ENCODE data around the gene WWC1.

Gene WWC1

DNA sequence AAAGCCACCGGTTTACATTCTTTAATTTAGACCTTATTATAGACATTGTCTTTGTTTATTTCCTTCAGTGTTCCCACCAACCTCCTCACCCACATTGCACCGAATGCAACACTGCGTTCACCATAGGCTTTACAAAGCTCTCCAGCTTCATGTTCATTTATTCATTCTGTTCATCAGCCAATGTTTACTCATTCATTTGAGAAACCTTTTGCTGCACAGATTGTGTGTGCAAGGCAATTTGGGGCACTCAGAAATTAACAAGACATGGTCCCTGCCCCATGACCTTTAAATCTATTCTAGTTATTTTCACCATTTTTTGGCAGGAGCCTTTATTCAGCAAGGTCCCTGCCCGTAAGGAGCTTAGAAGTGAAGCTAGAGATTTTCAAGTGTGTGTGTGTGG lies 124.0 kb downstream of the WWC1 start:
- in situ Hi-C loops (cut with MboI; ENCODE audit: low sequenced_read_pairs): no loop called here
- H3K4me1 ChIP-seq: no peaks in the 10 kb centered on the region
- H3K27me3 ChIP-seq (ENCODE audit: low read depth): no peaks in the 10 kb centered on the region
- no peak for DNase-seq (ENCODE audit: low spot score in 2 of 2)
- H3K4me3 ChIP-seq: no peak overlapping the region
- H3K9me3 ChIP-seq: no peaks in the 10 kb centered on the region
- peaks cover 11% of the 10 kb centered on the region for H3K36me3 ChIP-seq (replicated peaks)

DNA sequence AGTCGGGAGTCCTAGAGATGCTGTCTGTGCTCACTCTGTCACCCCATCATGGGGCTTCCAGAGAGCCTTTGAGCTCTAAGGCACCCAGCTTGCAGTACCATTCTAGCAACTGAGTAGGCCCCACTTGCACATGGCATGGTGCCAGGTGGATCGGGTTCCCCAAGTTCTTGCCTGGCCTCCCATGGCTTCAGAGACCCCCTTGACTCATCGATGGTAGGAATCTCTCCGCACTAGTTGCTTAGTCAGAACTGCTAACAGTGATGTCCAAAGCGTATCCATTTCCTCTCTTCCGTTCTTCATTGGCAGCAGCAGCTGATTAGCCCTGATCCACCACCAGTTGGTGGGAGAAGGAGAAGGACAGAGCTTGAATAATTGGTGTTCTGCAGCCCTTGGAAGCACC lies 124.5 kb downstream of the WWC1 start:
- no peaks in the 10 kb centered on the region for H3K4me1 ChIP-seq
- no peaks in the 10 kb centered on the region for H3K27me3 ChIP-seq (ENCODE audit: low read depth)
- H3K9me3 ChIP-seq: no peaks in the 10 kb centered on the region
- no peak overlapping the region for H3K4me3 ChIP-seq
- no peak for DNase-seq (ENCODE audit: low spot score in 2 of 2)
- peaks cover 9% of the 10 kb centered on the region for H3K36me3 ChIP-seq (replicated peaks)
- in situ Hi-C loops (cut with MboI; ENCODE audit: low sequenced_read_pairs): no loop called here

DNA sequence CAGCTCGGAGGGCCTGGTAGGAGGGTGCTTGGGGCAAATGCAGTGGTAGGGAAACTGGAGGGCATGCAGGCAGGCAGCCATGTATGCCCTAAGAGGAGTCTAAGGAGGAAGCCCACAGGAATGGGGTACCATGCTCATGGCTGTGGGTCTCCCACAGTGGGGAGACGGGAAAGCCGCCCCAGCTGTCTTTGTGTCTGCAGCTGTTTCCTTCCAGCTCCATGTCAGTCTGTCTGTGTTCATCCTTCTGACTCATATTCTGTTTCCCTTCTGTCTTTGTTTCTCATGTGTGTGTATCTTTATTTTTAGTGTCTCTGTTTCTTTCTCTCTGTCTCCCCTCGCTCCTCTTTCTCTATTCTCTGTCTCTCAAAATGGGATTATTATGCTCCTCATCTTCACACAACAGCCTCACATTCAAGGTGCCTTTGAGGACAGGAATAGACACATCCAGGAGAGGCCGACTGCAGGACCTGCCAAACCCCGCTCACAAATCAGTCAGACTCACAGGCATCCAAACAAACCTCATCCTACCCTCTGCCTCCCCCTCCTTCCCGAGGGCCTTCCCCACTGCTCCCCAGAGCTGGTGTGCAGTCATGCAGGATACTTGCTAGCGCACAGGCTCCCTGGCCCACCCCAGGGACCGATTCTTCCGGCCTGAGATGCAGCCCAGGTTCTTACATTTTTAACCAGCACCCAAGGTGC lies 126.4 kb downstream of the WWC1 start:
- Histone ChIP-seq H3K4me3 (no peak overlapping the region), H3K4me1 (no peaks in the 10 kb centered on the region), H3K9me3 (no peaks in the 10 kb centered on the region), H3K27me3 (ENCODE audit: low read depth) (no peaks in the 10 kb centered on the region), H3K36me3 (replicated peaks) (peaks cover 7% of the 10 kb centered on the region)
- DNase-seq (ENCODE audit: low spot score in 2 of 2): no peak
- in situ Hi-C loops (cut with MboI; ENCODE audit: low sequenced_read_pairs): no loop called here

DNA sequence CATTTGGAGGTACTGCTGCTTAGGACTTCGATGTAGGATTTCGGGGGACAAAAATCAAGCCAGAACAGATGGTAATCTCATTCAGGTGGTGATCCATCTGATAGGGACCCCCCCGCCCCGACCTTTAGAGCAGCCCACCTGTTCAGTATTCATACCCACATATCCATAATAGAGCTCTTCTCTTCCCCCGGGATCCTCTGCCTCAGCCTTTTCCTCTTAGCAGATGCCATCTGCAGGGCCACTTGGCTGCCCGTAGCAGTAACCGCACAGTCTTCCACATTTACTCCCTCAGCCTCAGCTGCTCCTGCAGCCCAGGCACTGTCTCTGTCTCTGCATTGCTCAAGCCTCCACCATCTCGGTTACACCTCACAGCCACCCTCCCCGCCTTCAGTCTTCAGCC lies 129.0 kb downstream of the WWC1 start:
- Histone ChIP-seq H3K4me1 (no peaks in the 10 kb centered on the region), H3K4me3 (no peak overlapping the region), H3K9me3 (no peaks in the 10 kb centered on the region), H3K27me3 (ENCODE audit: low read depth) (no peaks in the 10 kb centered on the region), H3K36me3 (replicated peaks) (no peaks in the 10 kb centered on the region)
- DNase-seq (ENCODE audit: low spot score in 2 of 2): no peak
- in situ Hi-C loops (cut with MboI; ENCODE audit: low sequenced_read_pairs): no loop called here

DNA sequence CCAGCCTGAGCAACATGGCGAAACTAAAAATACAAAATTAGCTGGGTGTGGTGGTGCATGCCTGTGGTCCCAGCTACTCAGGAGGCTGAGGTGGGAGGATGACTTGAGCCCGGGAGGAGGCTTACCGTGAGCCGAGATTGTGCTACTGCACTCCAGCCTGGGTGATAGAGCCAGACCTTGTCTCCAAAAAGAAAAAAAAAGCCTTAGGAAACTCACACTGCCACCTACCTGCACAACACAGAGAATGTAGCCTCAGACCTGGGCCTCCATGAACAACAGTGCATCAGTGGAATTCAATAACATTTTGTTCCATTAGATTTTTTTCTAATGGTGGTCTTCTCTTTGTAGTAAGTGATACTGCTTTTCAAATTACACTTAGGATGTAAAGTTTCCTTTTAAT lies 131.0 kb downstream of the WWC1 start:
- no peak for DNase-seq (ENCODE audit: low spot score in 2 of 2)
- no peaks in the 10 kb centered on the region for H3K36me3 ChIP-seq (replicated peaks)
- H3K4me3 ChIP-seq: no peak overlapping the region
- H3K4me1 ChIP-seq: no peaks in the 10 kb centered on the region; the same call in 1 of the 2 replicates
- H3K27me3 ChIP-seq (ENCODE audit: low read depth): no peaks in the 10 kb centered on the region
- H3K9me3 ChIP-seq: no peaks in the 10 kb centered on the region
- in situ Hi-C loops (cut with MboI; ENCODE audit: low sequenced_read_pairs): no loop called here

DNA sequence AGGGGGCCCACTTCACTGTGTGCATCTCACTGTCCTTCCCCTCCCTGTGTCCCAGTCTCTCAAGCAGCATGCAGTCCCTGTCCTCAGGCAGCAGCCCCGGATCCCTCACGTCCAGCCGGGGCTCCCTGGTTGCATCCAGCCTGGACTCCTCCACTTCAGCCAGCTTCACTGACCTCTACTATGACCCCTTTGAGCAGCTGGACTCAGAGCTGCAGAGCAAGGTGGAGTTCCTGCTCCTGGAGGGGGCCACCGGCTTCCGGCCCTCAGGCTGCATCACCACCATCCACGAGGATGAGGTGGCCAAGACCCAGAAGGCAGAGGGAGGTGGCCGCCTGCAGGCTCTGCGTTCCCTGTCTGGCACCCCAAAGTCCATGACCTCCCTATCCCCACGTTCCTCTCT lies 132.0 kb downstream of the WWC1 start:
- Histone ChIP-seq H3K4me3 (no peak overlapping the region), H3K27me3 (ENCODE audit: low read depth) (no peaks in the 10 kb centered on the region), H3K36me3 (replicated peaks) (no peaks in the 10 kb centered on the region; the same call in 1 of the 2 replicates), H3K4me1 (no peaks in the 10 kb centered on the region; the same call in 1 of the 2 replicates), H3K9me3 (no peaks in the 10 kb centered on the region)
- no peak for DNase-seq (ENCODE audit: low spot score in 2 of 2)
- in situ Hi-C loops (cut with MboI; ENCODE audit: low sequenced_read_pairs): no loop called here

DNA sequence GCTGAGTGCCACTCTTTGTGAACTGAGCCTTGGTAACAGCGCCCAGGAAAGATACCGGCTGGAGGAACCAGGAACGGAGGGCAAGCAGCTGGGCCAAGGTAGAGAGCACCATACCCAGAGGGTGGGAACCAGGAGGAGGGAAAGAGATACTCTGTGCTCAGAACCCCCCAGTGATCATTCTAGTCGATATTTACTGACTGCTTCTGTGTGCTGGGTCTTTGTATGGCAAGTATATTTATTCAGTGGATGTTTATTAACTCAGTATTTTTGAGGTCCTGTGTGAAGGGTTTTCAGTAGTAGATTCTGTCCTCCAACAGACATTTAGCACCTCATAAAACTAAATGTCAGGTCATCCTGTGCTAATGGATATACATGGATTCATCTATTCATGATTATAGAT lies 132.5 kb downstream of the WWC1 start:
- DNase-seq (ENCODE audit: low spot score in 2 of 2): no peak
- no peaks in the 10 kb centered on the region for H3K9me3 ChIP-seq
- no peak overlapping the region for H3K4me3 ChIP-seq
- in situ Hi-C loops (cut with MboI; ENCODE audit: low sequenced_read_pairs): no loop called here
- H3K27me3 ChIP-seq (ENCODE audit: low read depth): no peaks in the 10 kb centered on the region
- H3K4me1 ChIP-seq: no peaks in the 10 kb centered on the region; the same call in 1 of the 2 replicates
- peaks cover 4% of the 10 kb centered on the region; the same call in 1 of the 2 replicates for H3K36me3 ChIP-seq (replicated peaks)

DNA sequence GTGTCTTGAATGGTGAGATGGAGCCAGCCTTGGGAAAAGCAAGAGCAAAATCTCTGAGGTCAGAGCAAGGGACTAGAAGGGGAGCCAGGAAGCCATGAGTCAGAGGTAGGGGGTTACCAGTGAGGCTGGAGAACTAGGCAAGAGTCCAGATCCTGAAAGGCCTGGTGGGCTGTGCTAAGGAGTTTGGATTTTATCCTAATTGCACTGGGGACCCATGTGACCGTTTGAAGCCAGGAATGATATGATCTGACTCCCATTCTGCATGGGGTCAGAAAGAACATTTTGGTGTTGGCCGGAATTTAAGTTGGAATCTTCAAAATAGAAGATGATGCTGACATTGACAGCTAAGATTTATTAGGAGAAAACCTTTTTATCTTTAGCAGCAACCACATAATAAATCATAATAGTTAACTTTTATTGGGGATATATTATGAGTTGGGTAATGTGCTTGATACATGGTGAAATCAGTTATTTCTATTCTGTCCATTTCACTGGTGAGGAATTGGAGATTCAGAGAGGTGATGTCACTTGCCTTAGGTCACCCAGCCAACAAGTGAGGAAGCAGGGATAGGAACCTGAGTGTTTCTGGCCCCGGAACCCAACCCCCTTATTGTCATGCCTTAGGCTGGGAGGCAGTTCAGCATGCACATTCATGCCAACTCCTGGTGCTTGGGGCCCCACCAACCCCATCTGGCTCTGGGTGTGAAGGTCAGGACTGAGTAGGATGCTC lies 133.3 kb downstream of the WWC1 start:
- in situ Hi-C loops (cut with MboI; ENCODE audit: low sequenced_read_pairs): no loop called here
- Histone ChIP-seq H3K4me3 (no peak overlapping the region), H3K4me1 (no peaks in the 10 kb centered on the region; the same call in 1 of the 2 replicates), H3K27me3 (ENCODE audit: low read depth) (no peaks in the 10 kb centered on the region), H3K9me3 (no peaks in the 10 kb centered on the region), H3K36me3 (replicated peaks) (peaks cover 5% of the 10 kb centered on the region; the same call in 1 of the 2 replicates)
- DNase-seq (ENCODE audit: low spot score in 2 of 2): no peak

DNA sequence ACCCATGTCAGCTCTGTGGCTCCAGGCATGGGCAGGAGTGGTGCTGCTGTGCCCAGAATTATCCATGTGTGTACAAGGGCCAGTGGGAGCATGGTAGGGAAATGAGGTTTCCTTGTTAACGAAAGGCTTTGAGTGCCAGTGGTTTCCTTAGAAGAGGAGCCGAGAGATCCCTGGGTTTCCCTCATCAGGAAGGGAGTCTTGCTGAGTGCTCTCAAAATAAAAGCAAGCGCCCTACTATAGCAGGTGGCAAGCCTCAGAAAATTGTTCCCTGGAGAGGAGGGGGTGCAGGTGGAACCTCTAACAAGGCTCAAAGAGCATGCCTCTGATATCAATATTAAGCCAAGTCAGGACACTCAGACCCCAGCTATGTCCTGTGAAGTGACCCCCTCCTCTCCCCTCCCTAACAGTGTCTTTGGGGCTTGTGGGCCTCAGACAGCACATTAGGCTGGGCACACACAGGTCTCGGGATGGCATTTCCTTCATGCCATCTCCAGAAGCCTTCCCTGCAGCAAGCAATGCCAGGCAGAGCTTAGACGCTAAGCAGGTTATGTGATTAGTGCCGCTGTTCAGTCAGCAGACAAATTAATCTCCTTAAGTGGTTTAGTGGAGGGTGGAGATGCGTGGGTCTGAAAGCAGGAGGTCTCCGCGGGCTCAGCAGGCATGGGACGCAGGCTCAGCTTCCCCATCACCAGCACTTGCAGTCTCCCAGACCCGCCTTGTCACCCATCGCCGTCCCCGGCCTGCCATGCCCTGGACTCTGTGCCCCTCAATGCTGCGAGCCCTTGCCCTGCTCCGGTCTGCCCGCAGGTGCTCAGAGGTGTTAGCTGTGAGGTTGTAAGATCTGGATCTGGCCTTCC lies 134.8 kb downstream of the WWC1 start:
- Histone ChIP-seq H3K27me3 (ENCODE audit: low read depth) (no peaks in the 10 kb centered on the region), H3K9me3 (no peaks in the 10 kb centered on the region), H3K4me1 (no peaks in the 10 kb centered on the region; the same call in 1 of the 2 replicates), H3K4me3 (no peak overlapping the region), H3K36me3 (replicated peaks) (peaks cover 18% of the 10 kb centered on the region)
- in situ Hi-C loops (cut with MboI; ENCODE audit: low sequenced_read_pairs): no loop called here
- DNase-seq (ENCODE audit: low spot score in 2 of 2): no peak

DNA sequence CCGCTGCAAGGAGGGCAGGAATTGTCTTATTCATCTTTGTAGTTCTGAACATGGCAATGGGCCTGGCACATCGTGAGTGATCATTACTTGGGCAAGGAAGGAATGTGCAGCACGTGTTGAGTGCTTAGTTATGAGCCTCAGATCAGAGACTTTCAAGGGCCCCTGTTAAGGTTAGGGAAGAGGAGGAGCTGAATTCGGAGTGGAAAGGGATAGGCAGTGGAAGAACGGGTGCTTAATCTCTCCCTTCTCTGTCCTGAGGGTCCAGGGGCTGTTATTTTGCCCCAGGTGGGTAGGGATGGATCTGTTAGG lies 135.4 kb downstream of the WWC1 start:
- Histone ChIP-seq H3K27me3 (ENCODE audit: low read depth) (no peaks in the 10 kb centered on the region), H3K4me3 (no peak overlapping the region), H3K4me1 (no peaks in the 10 kb centered on the region; the same call in 1 of the 2 replicates), H3K9me3 (no peaks in the 10 kb centered on the region), H3K36me3 (replicated peaks) (peaks cover 19% of the 10 kb centered on the region)
- in situ Hi-C loops (cut with MboI; ENCODE audit: low sequenced_read_pairs): no loop called here
- DNase-seq (ENCODE audit: low spot score in 2 of 2): no peak

DNA sequence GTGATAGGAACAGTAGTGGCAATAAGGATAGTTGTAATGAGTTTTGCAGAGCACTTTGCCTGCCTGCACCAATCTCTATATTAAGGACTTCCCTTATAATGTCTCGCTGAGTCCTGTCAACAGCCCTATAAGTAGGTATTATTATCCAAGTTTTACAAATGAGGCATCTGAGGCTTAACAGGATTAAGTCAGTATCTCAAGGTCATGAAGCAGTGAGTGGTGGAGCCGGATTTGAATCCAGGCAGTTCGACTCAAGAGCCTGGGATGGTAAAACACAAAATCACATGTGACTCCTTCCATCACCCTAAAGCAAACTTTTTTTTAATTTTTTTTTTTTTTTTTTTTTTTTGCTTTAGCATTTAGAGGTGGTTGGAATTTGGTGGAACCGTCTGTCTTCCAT lies 135.8 kb downstream of the WWC1 start:
- H3K36me3 ChIP-seq (replicated peaks): peaks cover 21% of the 10 kb centered on the region
- H3K27me3 ChIP-seq (ENCODE audit: low read depth): no peaks in the 10 kb centered on the region
- in situ Hi-C loops (cut with MboI; ENCODE audit: low sequenced_read_pairs): no loop called here
- no peaks in the 10 kb centered on the region; the same call in 1 of the 2 replicates for H3K4me1 ChIP-seq
- no peaks in the 10 kb centered on the region for H3K9me3 ChIP-seq
- DNase-seq (ENCODE audit: low spot score in 2 of 2): no peak
- H3K4me3 ChIP-seq: no peak overlapping the region

DNA sequence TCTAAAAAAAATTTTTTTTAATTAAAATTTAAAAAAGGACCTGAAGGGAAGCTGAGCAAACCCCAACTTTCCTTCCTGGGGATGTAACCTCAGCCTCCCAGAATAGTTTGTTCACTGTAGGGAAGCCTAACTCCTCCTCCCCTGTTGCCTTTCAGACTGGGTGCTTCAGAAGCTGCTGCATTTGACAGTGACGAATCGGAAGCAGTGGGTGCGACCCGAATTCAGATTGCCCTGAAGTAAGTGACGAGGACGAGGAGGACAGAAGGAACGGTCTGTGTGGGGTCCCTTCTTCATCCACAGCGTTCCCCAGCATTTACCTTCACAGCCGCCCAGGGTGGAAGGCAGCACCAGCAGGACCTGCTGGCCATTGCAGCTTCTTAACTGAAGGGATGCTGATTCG lies 137.1 kb downstream of the WWC1 start:
- peaks cover 22% of the 10 kb centered on the region for H3K36me3 ChIP-seq (replicated peaks)
- in situ Hi-C loops (cut with MboI; ENCODE audit: low sequenced_read_pairs): no loop called here
- no peak for DNase-seq (ENCODE audit: low spot score in 2 of 2)
- H3K9me3 ChIP-seq: no peaks in the 10 kb centered on the region
- H3K27me3 ChIP-seq (ENCODE audit: low read depth): no peaks in the 10 kb centered on the region
- H3K4me3 ChIP-seq: no peak overlapping the region
- no peaks in the 10 kb centered on the region; the same call in 1 of the 2 replicates for H3K4me1 ChIP-seq

DNA sequence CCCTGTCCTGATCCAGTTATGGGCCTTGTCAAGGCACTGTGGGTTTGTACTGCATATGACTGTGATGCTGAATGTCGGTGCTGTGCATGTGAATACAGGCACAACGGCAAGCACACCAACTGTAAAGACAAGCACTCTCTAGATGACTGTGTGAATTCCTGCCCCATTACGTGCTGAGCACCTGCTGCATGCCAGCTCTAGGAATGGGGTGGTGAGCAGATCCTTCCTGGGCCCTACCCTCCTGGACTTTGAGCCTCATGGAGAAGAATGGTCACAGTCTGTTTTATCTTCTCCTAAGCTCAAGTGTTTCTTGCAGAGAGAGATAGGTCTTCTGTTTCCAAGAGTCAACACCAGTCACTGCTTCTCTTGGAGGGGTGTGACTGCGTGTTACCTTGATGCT lies 138.9 kb downstream of the WWC1 start:
- no peak for DNase-seq (ENCODE audit: low spot score in 2 of 2)
- in situ Hi-C loops (cut with MboI; ENCODE audit: low sequenced_read_pairs): no loop called here
- Histone ChIP-seq H3K4me1 (no peaks in the 10 kb centered on the region; the same call in 1 of the 2 replicates), H3K4me3 (no peak overlapping the region), H3K9me3 (no peaks in the 10 kb centered on the region), H3K27me3 (ENCODE audit: low read depth) (no peaks in the 10 kb centered on the region), H3K36me3 (replicated peaks) (peaks cover 22% of the 10 kb centered on the region)

DNA sequence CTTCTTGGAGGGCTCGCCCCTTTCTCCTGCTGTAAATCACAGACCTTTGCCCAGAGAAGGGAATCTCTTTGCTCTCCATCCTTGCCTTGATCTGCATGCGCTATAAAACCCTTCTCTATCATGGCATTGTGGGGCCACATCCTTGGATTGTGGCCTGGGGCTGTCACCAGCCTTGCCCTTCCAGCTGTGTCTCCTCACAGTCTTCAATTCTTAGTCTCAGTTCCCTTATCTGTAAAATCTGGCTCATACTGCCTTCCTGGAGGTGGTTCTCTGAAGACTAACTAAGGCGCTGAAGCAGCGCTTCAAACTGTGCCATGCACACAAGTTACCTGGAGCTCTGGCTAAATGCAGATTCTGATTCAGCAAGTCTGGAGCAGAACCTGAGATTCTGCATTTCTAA lies 141.5 kb downstream of the WWC1 start:
- no peaks in the 10 kb centered on the region for H3K9me3 ChIP-seq
- H3K4me3 ChIP-seq: no peak overlapping the region
- in situ Hi-C loops (cut with MboI; ENCODE audit: low sequenced_read_pairs): no loop called here
- H3K4me1 ChIP-seq: no peaks in the 10 kb centered on the region
- DNase-seq (ENCODE audit: low spot score in 2 of 2): no peak
- no peaks in the 10 kb centered on the region for H3K27me3 ChIP-seq (ENCODE audit: low read depth)
- peaks cover 22% of the 10 kb centered on the region for H3K36me3 ChIP-seq (replicated peaks)
